Karpas-422 (cell line): ENCODE results near the gene BIRC3. TPM values are rescaled to one million over a fixed set of nuclear protein-coding genes. Genes with fewer than 3 reads are reported as not detected.
A peak's percentile ranks its signal among the peaks of the same experiment; 100 is the strongest.

Experiments
- DNase-seq: peaks from one replicate; pipeline ENCODE4 v3.0.0-alpha.2; 2015
- H2AFZ ChIP-seq: fragments of 200-600 bp; sonication (generic); 2 replicates; pipeline ENCODE4 v1.6.1; 2014; ENCODE audit warnings: antibody characterized with exemption, low read length, mixed read lengths
- H3K27ac ChIP-seq: fragments of 200-600 bp; sonication (generic); 2 replicates; pipeline ENCODE4 v1.5.1; 2014; ENCODE audit warnings: mild to moderate bottlenecking, low read length, moderate library complexity
- H3K27me3 ChIP-seq: fragments of 200-600 bp; sonication (generic); 2 replicates; pipeline ENCODE4 v1.6.1; 2014; ENCODE audit warnings: low read length, mixed read lengths
- H3K36me3 ChIP-seq: fragments of 200-600 bp; sonication (generic); 2 replicates; pipeline ENCODE4 v1.6.1; 2014; ENCODE audit warnings: low read length, mixed read lengths; ENCODE audit not compliant: insufficient read depth
- H3K4me1 ChIP-seq: fragments of 200-600 bp; sonication (generic); 2 replicates; pipeline ENCODE4 v1.6.1; 2014; ENCODE audit warnings: mild to moderate bottlenecking, low read length, mixed read lengths
- H3K4me2 ChIP-seq: fragments of 200-600 bp; sonication (generic); 2 replicates; pipeline ENCODE4 v1.6.1; 2014; ENCODE audit warnings: low read length, low read depth, mild to moderate bottlenecking; ENCODE audit not compliant: poor library complexity, severe bottlenecking
- H3K4me3 ChIP-seq: fragments of 200-600 bp; sonication (generic); 2 replicates; pipeline ENCODE4 v1.5.1; 2014; ENCODE audit warnings: mild to moderate bottlenecking, antibody characterized with exemption, low read length, mixed read lengths
- H3K79me2 ChIP-seq: fragments of 200-600 bp; sonication (generic); 2 replicates; pipeline ENCODE4 v1.6.1; 2014; ENCODE audit warnings: mild to moderate bottlenecking, low read length, mixed read lengths
- H3K9ac ChIP-seq: fragments of 200-600 bp; sonication (generic); 2 replicates; pipeline ENCODE4 v1.6.0; 2014; ENCODE audit warnings: low read length
- H3K9me2 ChIP-seq: fragments of 200-600 bp; sonication (generic), shearing (Covaris generic); replicated peaks from 2 replicates; pipeline ENCODE4 v1.6.0; 2014; ENCODE audit warnings: mild to moderate bottlenecking, low read length, moderate library complexity; ENCODE audit not compliant: insufficient read depth
- H3K9me3 ChIP-seq: fragments of 300-700, 200-600 bp; sonication (generic); 2 replicates; pipeline ENCODE4 v1.6.1; 2014; ENCODE audit warnings: low read length, mixed read lengths
- H4K20me1 ChIP-seq: fragments of 200-600 bp; sonication (generic); 2 replicates; pipeline ENCODE4 v1.6.1; 2014; ENCODE audit warnings: mild to moderate bottlenecking, antibody characterized with exemption, low read length, low read depth; ENCODE audit not compliant: insufficient read depth
- total RNA-seq: library from RNA; depleted of rRNA; stranded (reverse); fragments of >200 nt; shearing (Covaris generic); gene quantifications from 2 replicates; pipeline ENCODE4 v1.2.3, GENCODE V29; 2014; ENCODE audit warnings: low replicate concordance; rRNA removed

Gene BIRC3
- total RNA-seq: 0.47 and 0.52 TPM in 2 replicates

DNA sequence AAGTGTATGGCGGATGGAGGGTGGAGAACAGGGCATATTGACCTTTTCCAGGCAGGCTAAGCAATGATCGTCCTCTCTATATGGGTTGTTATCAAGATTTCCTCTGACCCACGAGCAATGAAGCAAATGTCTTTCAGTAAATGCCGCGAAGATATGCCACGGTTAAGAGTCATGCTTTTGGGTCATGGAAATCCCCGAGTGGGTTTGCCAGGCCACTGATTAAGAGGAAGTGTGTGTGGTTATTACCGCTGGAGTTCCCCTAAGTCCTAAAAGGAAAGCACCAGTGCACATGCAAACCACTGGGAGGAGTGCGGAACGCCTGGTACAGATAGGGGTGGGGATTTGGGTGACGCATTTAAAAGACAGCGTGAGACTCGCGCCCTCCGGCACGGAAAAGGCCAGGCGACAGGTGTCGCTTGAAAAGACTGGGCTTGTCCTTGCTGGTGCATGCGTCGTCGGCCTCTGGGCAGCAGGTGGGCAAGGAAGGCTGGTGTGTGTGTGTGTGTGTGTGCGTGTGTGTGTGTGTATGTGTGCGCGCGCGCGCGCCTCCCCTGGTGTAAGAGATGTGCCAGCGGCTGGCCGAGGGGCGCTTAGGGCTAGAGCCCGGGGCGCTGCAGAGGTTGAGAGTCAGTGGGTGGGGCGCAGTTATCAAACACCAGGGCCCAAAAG, at the start of gene BIRC3:
BIRC3 (plus strand) TSS at position 386 of the 669 bp plus-strand sequence. CDS start 7,026 bp downstream, outside the sequence.
- Histone ChIP-seq H3K9me3 (no peaks in the 10 kb centered on the region), H3K79me2 (no peaks in the 10 kb centered on the region), H3K9ac (peak within 1 kb of the TSS; percentile 42), H3K36me3 (no peaks in the 10 kb centered on the region), H3K27me3 (no peaks in the 10 kb centered on the region; the same call in 1 of the 2 replicates), H4K20me1 (no peaks in the 10 kb centered on the region), H3K27ac (no peak within 1 kb of the TSS), H3K4me2 (peak within 1 kb of the TSS; percentile 75), H3K4me1 (peaks cover 16% of the 10 kb centered on the region), H3K4me3 (peak within 1 kb of the TSS; percentile 54), H2AFZ (peak within 1 kb of the TSS; percentile 36), H3K9me2 (no peaks in the 10 kb centered on the region)
- peak; percentile 92 for DNase-seq

- no peak for DNase-seq
- no peak overlapping the region for H3K9ac ChIP-seq
- no peak overlapping the region for H3K4me2 ChIP-seq
These were observed 49.7 kb upstream of the BIRC3 start for GRCh38 chr11:102267609-102268008.

GRCh38 chr11:102268083-102268984, 49.0 kb upstream of the BIRC3 start:
- no peak overlapping the region for H3K4me3 ChIP-seq
- H3K4me2 ChIP-seq: peak overlapping the region; percentile 10
- no peaks in the 10 kb centered on the region for H3K9me3 ChIP-seq
- no peak overlapping the region for H3K9ac ChIP-seq
- no peaks in the 10 kb centered on the region for H4K20me1 ChIP-seq
- H3K27me3 ChIP-seq: 0 out of 2 replicates have a peak, but pooled peaks cover 3% of the 10 kb centered on the region
- no peaks in the 10 kb centered on the region for H3K36me3 ChIP-seq
- no peak overlapping the region for H3K27ac ChIP-seq
- no peaks in the 10 kb centered on the region for H3K9me2 ChIP-seq
- H3K79me2 ChIP-seq: no peaks in the 10 kb centered on the region
- H2AFZ ChIP-seq: no peak overlapping the region
- peaks cover 4% of the 10 kb centered on the region for H3K4me1 ChIP-seq
- DNase-seq: peak; percentile 78

More at GRCh38 chr11:102267609-102268008, 49.7 kb upstream of the BIRC3 start:
- no peak overlapping the region for H2AFZ ChIP-seq
- no peak overlapping the region for H3K27ac ChIP-seq
- no peaks in the 10 kb centered on the region for H3K79me2 ChIP-seq
- 0 out of 2 replicates have a peak, but pooled peaks cover 3% of the 10 kb centered on the region for H3K27me3 ChIP-seq
- H3K4me3 ChIP-seq: no peak overlapping the region
- no peaks in the 10 kb centered on the region for H3K9me2 ChIP-seq
- H3K9me3 ChIP-seq: no peaks in the 10 kb centered on the region
- H4K20me1 ChIP-seq: no peaks in the 10 kb centered on the region
- peaks cover 4% of the 10 kb centered on the region for H3K4me1 ChIP-seq
- no peaks in the 10 kb centered on the region for H3K36me3 ChIP-seq

DNA sequence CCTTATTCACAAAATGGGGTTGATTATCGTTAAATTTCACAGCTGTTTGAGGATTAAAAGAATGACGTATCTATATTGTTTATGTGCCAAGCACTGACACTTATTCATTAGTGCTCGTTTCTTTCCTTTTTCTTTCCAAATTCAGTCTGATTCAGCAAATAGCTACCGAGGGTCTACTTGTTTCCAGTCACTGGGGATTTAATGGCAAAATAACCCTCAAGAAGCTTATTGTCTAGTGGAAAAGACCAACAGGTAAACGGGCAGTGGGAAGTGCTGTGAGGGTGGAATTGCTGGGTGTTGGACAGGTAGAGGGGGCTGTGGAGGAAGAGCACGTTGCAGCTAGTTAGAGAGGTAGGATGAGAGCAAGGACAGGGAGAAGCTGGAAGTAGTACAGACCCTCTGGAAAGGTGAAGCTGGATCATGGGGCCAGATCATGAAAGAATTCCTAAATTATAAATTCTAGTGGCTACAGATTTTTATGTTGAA, 48.3 kb upstream of the BIRC3 start:
- no peaks in the 10 kb centered on the region for H3K9me3 ChIP-seq
- peak overlapping the region; percentile 10 for H3K4me2 ChIP-seq
- H2AFZ ChIP-seq: no peak overlapping the region
- H4K20me1 ChIP-seq: no peaks in the 10 kb centered on the region
- no peak for DNase-seq
- no peaks in the 10 kb centered on the region for H3K79me2 ChIP-seq
- H3K4me3 ChIP-seq: no peak overlapping the region
- peaks cover 4% of the 10 kb centered on the region for H3K4me1 ChIP-seq
- 0 out of 2 replicates have a peak, but pooled peaks cover 3% of the 10 kb centered on the region for H3K27me3 ChIP-seq
- H3K9me2 ChIP-seq: no peaks in the 10 kb centered on the region
- H3K9ac ChIP-seq: no peak overlapping the region
- no peak overlapping the region for H3K27ac ChIP-seq
- no peaks in the 10 kb centered on the region for H3K36me3 ChIP-seq

- no peaks in the 10 kb centered on the region for H3K9me2 ChIP-seq
- H3K4me3 ChIP-seq: no peak overlapping the region
- no peaks in the 10 kb centered on the region for H3K79me2 ChIP-seq
- no peaks in the 10 kb centered on the region for H3K36me3 ChIP-seq
- no peak overlapping the region for H2AFZ ChIP-seq
- H3K9ac ChIP-seq: no peak overlapping the region
- no peaks in the 10 kb centered on the region for H3K9me3 ChIP-seq
- H3K4me2 ChIP-seq: no peak overlapping the region
- no peaks in the 10 kb centered on the region for H4K20me1 ChIP-seq
- peaks cover 4% of the 10 kb centered on the region for H3K4me1 ChIP-seq
- no peak overlapping the region for H3K27ac ChIP-seq
- H3K27me3 ChIP-seq: 0 out of 2 replicates have a peak, but pooled peaks cover 3% of the 10 kb centered on the region
- DNase-seq: no peak
These were observed 47.4 kb upstream of the BIRC3 start for GRCh38 chr11:102269927-102270326.

DNA sequence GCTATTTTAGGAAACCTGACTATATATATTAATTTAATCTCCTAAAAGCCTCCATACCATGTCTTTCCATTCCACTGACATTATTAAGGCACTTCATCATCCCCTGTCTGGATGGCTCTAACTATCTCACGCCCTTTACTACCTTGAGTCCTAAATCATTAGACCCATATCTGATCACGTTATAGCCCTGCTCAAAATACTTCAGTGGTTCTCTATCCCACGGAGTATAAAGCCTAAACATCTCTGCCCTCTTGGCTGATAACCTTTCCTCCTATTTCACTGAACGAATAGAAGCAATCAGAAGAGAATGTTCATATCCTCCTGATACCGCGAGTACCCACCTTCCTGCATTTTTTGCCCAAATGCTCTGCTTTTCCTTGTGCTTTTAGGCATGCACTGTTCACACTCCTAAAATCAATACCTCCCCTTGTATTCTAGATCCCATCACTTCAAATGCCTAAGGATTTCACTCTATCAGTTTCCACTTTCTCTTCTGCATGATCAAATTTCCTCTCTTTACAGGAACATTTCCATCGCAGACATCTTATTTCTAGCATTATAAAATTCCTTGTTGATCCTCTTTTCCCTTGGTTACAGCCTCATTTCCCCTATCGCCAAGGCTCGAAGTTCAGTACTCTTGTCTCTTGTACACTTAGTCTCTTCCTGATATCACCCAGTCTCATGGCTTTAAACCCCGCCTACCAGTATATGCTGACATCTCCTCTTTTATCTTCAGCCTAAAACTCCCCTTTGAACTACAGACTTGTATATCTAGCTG, 45.0 kb upstream of the BIRC3 start:
- H3K4me3 ChIP-seq: no peak overlapping the region
- 0 out of 2 replicates have a peak, but pooled peaks cover 3% of the 10 kb centered on the region for H3K27me3 ChIP-seq
- no peaks in the 10 kb centered on the region for H3K79me2 ChIP-seq
- H3K36me3 ChIP-seq: no peaks in the 10 kb centered on the region
- H3K27ac ChIP-seq: no peak overlapping the region
- H3K9me2 ChIP-seq: no peaks in the 10 kb centered on the region
- no peak for DNase-seq
- no peak overlapping the region for H3K9ac ChIP-seq
- H3K9me3 ChIP-seq: no peaks in the 10 kb centered on the region
- H3K4me2 ChIP-seq: no peak overlapping the region
- H3K4me1 ChIP-seq: peaks cover 4% of the 10 kb centered on the region
- H2AFZ ChIP-seq: no peak overlapping the region
- H4K20me1 ChIP-seq: no peaks in the 10 kb centered on the region

- Histone ChIP-seq H3K27me3 (no peaks in the 10 kb centered on the region), H3K9ac (no peak overlapping the region), H3K9me3 (no peaks in the 10 kb centered on the region), H3K27ac (no peak overlapping the region), H3K36me3 (no peaks in the 10 kb centered on the region), H2AFZ (no peak overlapping the region), H3K4me1 (no peaks in the 10 kb centered on the region), H3K9me2 (no peaks in the 10 kb centered on the region), H3K4me3 (no peak overlapping the region), H3K4me2 (no peak overlapping the region), H3K79me2 (no peaks in the 10 kb centered on the region), H4K20me1 (no peaks in the 10 kb centered on the region)
- no peak for DNase-seq
These were observed 42.7 kb upstream of the BIRC3 start for GRCh38 chr11:102274628-102275027.
